SIG-M5 treated with dmso at 0.1 percent for 504 hours (cell line): ENCODE measurements around the gene SLC6A13.

Experiments
- DNase-seq: peaks from one replicate; lab custom pipeline; 2025; ENCODE audit not compliant: unreplicated experiment; lab: John Stamatoyannopoulos, UW

The SLC6A13 gene

DNA sequence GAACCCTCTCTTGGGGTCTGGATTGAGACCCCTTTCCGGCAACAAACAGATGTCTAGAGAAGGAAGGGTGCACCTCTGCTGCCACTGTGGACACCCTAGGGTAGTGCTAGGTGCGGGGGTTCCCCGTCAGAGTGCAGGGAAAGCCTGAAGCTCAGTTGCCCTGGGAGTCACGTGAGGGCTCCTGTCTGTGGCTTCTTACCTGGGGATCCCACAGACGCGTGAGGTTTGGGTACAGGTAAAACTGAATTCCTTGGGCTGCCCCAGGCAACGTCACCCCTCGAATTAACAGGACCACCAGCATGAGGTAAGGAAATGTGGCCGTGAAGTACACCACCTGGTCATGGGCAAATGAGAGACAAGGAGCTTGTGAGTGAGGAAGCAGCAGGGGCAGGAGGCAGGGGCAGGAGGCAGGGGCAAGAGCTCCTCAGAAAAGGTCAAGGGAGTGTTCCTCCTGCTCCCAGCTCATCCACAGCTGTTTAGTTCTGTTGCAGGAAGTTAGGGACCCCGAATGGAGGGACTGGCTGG, 27.7 kb downstream of the SLC6A13 start:
- DNase-seq = no peak

- DNase-seq = no peak
Measured at GRCh38 chr12:234019-234418, 28.6 kb downstream of the SLC6A13 start.

DNA sequence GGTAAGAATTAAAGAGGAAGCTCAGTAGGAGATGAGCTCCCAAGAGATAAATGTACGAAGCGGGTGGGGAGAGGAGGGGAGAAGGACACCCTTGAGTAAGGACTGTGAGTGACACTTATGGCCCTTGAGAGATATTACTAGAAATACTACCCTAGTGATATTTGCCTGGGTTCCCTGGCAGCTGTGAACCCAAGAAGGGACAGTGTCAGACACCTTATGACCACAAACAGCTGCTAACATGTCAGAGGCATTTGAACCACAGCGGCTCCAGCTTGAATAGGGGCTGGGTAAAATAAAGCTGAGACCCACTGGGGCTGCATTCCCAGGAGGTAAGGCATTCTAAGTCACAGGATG, 29.0 kb downstream of the SLC6A13 start:
- peak; percentile 23 for DNase-seq

DNA sequence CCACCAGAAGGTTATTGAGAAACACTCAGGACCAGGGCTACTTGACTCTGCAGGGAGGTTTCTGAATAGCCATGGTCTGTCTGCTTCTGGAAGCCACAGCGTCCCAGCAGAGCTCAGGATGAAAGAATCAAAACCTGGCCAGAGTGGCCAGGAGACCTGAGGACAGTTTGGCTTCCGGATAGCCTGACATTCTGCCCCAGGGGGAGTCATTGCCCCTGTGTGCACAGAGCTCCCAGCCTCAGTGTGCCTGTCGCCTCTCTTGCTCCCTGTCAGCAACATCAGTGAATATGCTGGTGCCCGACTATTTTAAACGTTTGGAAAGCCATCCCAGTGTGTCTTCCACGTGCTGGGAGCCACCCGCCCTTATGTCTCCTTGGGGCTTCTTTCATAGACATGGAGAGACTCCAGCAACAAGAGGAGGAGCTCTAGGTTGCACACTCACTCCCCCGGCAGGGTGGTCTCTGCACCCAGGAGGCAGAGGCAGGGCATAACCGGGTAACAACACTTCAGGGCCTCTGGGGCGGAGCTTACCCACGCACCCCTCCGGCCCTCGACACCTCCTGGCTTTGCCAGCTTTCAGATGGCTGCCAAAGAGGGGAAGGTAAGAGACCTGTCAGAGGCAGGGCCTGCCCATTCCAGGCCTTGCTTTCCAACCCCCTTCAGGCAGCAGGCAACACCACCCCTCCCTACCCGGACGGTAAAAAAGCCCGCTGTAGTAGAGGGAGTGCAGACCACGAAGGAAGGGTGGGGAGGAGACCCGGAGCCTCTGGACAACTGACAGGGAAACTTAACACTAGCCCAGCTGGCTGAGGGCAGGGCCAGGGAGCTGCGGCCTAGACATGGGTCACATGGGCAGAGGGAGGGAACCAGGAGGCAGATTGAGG, 29.7 kb downstream of the SLC6A13 start:
- DNase-seq = no peak

GRCh38 chr12:230925-231671, 31.5 kb downstream of the SLC6A13 start:
- DNase-seq = no peak

DNA sequence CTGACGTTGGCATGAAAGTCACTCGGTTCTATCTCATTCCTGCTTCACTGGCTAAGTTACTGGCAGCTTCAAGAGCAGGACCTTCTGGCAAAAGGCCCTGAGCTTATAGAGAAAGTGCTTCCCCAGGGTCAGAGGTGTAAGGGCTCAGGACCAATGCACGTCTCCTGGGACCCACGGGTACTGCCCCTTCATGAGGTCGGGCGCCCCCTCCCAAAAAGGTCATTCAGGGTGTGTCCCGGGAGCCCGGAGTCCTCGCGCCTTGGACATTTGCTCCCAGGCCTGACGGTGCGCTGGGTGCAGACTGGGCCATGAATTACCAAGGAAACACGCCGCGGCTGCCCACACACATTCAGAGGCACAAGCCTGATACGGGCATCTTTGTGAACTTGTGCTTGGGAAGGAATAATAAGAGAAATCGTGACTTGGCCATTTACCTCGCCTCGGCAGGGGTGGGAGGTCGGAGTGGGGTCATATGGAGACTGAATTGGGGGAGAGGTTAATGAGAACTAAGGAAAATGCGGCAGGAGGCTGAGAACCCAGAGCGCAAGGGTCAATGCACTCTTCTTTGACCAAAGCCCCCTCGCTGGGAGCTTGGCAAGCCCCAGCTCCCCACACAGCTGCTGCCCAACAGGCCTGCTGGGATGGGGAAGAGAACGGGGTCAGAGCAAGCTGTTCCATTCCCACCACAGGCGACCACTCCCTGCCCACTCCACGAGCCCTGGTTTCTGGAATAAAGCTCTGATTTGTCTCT, 33.0 kb downstream of the SLC6A13 start:
- DNase-seq = no peak

DNA sequence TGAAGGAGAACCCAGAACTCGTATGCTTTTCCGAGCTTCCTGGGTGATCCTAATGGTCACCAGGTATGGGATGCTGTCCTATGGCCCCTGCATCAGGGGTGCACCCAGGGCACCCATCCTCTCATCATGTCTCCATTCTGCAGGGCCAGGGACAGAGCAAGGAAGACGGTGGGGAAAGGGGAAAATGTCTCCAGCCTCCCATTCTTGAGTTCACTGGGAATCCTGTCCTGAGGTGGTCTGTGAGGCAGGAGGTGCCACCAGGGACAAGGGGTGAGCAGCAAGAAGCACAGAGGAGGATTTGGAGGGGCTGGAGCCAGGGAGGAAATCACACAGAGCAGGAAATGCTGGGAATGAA, 33.8 kb downstream of the SLC6A13 start:
- no peak for DNase-seq

GRCh38 chr12:227923-228845, 34.5 kb downstream of the SLC6A13 start:
- no peak for DNase-seq

GRCh38 chr12:227286-227915, 35.2 kb downstream of the SLC6A13 start:
- no peak for DNase-seq

GRCh38 chr12:226401-226800, 36.2 kb downstream of the SLC6A13 start:
- no peak for DNase-seq

DNA sequence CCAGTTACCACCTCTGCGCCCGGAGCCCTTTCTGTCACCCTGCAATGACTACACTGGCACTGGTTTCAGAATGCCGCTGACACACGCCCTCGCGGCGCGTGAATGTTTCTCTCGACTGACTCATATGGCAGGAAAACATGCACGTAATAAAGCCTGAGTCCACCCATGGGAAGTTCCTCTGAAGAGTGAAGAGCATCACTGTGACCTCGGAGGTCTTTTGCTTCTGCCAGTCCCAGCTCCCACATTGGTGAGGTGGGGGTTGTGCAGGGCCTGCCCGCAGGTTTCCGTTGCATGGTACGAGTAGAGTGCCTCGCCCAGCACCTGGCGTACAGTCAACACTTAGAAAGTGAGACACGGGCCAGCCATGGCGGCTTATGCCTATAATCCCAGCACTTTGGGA, 37.6 kb downstream of the SLC6A13 start:
- DNase-seq = no peak

DNA sequence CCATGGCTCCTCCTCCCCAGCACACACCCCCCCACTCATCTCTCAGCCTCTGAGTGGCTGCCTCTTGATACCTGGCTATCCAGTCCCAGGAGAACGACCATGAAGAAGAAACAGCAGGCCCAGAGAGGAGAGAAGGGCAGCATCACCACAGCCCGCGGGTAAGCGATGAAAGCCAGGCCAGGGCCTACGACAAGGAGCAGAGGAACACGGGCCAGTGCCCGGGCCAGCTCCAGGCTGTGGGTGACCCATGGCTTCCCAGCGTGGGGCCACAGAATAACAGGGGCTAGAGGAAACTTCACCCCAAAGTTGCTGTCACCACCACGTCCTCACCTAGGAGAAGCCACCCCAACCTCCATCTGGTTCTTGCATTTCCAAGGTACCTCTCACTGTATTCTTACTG, 38.3 kb downstream of the SLC6A13 start:
- no peak for DNase-seq

- no peak for DNase-seq
Measured at GRCh38 chr12:223841-224240, 38.8 kb downstream of the SLC6A13 start.

DNA sequence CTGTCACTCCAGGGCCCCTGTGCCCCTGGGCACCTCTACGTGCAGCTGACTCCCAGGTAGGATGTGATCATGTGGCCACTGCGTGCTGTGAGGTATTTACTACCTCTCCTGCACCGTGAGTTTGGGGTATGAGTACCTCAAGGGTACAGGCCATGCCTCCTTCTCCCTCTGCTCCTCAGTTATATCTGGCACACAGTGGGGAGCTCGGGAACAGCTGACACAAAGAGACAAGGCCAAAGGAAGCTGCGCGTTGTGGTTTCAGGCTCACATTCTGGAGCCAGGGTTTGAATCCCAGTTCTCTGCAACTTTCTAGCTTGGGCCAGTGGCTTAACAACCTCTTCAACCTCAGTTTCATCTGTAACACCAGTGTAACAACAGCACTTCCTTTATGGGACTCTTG, 40.9 kb downstream of the SLC6A13 start:
- no peak for DNase-seq

DNA sequence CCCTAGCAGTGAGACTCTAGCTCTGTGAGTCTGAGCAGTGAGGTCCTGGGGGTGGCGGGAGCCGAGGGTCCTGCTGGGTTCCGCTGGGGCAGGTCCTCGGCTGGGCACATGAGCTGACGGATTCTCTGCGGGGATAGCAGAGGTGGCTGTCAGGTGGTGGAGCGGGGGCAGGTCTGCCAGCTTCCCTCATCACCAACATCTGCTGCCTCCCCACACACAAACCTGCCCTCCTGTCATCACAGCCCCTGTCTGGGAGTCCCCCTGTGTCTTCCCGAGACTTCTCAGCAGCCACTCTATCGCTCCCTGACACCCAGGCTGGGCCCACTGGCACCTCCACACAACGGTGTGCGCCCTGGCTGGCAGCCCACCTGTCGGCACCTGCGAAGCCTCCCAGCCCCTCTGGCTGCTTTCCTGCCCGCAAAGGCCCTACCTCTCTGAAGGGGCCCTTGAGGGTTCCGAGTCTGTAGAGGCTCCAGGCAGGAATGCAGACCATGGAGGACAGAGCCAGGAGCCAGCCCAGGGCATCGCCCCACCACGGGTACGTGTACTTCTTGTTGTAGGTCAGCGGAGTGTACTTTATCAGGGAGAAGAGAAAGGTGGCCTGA, 41.6 kb downstream of the SLC6A13 start:
- DNase-seq = no peak

GRCh38 chr12:220491-220890, 42.1 kb downstream of the SLC6A13 start:
- DNase-seq = no peak

- DNase-seq = peak; percentile 82
Measured at GRCh38 chr12:219891-220352, 42.7 kb downstream of the SLC6A13 start.

GRCh38 chr12:218728-219590, 43.7 kb downstream of the SLC6A13 start:
- no peak for DNase-seq

DNA sequence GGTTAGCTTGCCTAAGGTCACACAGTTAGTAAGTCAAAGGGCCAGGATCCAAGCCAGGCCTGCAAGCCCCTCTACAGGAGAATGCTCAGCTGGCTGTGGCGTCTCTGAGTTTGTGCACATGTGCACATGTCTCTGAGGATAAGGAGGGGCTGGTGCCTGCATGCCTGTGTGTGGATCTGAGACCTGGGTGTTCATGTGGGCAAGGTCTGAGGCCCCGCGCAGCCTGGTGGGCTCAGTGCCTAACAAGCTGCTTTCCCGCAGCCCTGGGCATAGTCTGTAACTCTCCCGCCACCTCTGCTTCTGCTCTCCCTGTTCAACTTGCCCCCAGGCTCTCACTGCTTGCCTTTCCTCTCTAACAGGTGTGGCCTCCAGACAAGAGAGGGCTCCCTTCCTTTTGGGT, 44.4 kb downstream of the SLC6A13 start:
- no peak for DNase-seq
